Limb (tissue), 2 donors: ENCODE measurements around the gene TMEM168.
"Not testable (repeated sequence)": the region's sequence is repeated elsewhere in the genome, so short reads cannot be mapped to it uniquely, and the experiment has no call there.

ENCODE experiments used
- DNase-seq, 2 donors: peaks; one replicate each; pipeline ENCODE4 v3.0.0-alpha.2; 2016; ENCODE audit errors: extremely low spot score in 2 of 2

Gene TMEM168, protein sequence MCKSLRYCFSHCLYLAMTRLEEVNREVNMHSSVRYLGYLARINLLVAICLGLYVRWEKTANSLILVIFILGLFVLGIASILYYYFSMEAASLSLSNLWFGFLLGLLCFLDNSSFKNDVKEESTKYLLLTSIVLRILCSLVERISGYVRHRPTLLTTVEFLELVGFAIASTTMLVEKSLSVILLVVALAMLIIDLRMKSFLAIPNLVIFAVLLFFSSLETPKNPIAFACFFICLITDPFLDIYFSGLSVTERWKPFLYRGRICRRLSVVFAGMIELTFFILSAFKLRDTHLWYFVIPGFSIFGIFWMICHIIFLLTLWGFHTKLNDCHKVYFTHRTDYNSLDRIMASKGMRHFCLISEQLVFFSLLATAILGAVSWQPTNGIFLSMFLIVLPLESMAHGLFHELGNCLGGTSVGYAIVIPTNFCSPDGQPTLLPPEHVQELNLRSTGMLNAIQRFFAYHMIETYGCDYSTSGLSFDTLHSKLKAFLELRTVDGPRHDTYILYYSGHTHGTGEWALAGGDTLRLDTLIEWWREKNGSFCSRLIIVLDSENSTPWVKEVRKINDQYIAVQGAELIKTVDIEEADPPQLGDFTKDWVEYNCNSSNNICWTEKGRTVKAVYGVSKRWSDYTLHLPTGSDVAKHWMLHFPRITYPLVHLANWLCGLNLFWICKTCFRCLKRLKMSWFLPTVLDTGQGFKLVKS

DNA sequence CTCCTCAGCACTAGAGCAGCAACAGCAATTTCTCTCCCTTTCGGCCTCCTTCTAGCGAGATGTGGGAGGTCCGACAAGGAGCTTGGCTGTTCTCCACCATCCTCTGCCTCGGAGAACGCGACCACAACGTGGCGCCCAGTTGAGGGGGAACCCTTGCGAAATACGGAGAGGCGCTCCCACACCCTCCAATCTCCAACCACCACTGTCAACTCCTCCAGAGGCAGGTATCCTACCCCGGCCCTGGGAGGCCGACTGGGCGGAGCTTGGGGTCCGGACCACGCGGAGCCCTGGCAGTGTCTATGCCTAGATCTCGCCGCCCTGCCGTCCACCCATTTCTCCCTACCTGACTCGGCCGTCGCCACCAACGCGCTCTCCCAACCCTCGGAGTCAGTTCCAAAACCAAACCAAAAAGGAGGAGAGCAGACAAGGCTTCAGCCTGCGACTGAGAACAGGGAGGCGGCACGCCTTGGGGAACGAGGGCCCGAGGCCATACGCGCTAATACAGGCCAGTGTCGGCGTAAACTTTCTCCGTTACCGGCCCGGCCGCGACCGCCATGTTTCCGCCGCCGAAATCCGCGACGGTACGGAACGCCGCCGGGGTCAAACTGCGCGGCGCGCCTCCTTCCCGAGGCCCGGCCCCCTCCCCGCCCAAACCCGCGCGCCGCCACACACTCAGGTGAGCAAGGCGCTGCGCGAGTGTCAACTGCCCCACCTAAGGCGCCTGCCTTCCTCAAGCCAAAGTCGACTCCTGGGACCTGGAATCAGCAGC, at the start of gene TMEM168:
Gene TMEM168, minus strand, starts transcription at position 577 of the 769 bp plus-strand sequence. CDS start 5,568 bp downstream, outside the sequence.
- DNase-seq: peak; percentile 73 to 92

DNA sequence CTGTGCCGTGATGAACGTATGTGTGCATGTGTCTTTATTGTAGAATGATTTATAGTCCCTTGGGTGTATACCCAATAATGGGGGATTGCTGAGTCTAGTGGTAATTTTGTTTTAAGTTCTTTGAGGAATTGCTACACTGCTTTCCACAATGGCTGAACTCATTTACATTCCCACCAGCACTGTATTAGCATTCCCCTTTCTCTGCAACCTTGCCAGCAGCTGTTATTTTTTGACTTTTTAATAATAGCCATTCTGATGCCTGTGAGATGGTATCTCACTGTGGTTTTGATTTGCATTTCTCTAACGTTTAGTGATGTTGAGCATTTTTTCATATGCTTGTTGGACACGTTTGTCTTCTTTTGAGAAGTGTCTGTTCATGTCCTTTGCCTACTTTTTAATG, 45.7 kb upstream of the TMEM168 start:
- not testable (repeated sequence) for DNase-seq

DNA sequence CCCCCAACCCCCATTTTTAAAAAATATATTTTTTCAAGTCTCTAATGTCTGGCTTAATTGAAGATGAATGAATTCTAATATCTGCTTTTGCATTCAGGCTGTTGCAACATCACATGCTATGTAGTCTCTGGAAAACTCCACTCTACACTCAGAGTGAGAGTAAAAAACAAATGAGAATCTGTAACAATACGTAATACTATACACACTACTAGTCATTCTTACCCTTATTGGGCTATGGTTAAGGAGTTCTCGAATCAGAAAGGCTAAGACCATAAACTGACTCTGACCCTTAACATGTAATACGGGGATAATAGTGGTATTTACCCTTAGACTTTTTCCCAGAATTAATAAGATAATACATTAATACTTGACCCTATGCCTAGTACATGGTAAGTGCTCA, 42.9 kb upstream of the TMEM168 start:
- no peak for DNase-seq

DNA sequence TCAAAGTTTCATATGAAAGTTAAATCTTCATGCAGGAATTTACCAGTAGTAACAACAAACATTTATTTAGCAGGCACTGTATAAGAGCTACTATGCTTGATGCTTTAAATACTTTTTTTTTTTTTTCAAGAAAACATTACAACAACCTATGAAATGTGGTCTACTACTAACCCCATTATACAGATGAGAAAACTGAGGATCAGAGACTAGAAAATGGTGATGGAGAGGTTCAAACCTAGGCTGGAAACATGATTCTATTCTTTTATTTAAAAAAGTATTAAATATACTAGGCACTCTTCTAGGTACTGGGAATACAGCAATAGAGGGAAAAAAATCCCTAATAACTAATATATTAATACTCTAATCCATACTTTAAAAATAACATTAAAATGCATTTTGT, 40.6 kb upstream of the TMEM168 start:
- DNase-seq: no peak

GRCh38 chr7:112828696-112829095, 38.5 kb upstream of the TMEM168 start:
- DNase-seq: no peak

GRCh38 chr7:112821345-112821744, 31.2 kb upstream of the TMEM168 start:
- no peak for DNase-seq

GRCh38 chr7:112819536-112819935, 29.3 kb upstream of the TMEM168 start:
- no peak for DNase-seq

DNA sequence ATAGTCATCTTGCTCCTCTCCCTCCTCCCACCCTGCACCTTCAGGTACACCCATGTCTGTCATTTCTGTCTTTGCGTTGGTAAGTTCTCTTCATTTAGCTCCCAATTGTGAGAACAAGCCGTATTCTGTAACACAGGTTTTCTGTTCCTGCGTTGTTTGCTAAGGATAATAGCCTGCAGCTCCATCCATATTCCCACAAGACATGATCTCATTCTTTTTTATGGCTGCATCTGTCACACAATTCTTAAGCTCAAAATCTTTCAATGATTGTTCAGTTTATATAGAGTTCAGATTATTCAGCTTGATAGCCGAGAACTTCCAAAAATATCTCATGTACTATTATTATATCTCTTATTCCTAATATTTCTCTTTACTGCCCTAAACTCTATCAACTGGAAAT, 16.0 kb upstream of the TMEM168 start:
- no peak for DNase-seq

- DNase-seq: no peak
Measured at GRCh38 chr7:112802406-112802805, 12.2 kb upstream of the TMEM168 start.

GRCh38 chr7:112800486-112800885, 10.3 kb upstream of the TMEM168 start:
- DNase-seq: no peak

DNA sequence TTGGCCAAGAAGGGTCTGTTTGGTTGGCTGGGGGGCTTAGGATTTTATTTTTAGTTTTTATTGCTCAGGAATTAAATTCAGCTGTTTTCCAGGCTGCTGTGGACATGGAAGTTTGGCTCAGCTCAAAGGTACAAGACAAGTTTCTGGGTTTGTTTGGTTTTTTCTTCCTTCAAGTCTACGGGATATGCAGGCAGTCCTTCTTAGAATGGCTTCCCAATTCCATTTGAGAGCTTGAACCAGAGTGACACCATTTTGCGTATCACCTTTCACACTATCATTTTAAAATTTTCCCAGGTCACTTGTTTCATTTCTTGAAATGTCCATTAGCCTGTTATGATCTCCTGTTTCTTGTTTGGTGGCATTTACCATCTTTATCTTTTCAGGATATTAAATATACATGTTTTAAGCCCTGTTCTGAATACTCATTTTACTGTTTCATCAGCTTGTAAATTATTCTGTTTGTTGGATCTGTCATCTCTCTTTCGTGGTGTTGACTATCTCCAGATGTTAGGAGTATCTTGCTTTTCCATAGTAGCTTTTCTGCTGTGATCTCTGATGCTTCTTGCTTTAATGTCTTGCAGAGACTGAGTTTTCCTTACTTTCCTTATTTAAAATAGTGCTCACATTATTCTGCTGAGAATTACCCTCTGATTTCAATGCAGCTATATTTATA, 9.4 kb upstream of the TMEM168 start:
- no peak for DNase-seq

- DNase-seq: no peak
Measured at GRCh38 chr7:112798274-112799159, 8.3 kb upstream of the TMEM168 start.

DNA sequence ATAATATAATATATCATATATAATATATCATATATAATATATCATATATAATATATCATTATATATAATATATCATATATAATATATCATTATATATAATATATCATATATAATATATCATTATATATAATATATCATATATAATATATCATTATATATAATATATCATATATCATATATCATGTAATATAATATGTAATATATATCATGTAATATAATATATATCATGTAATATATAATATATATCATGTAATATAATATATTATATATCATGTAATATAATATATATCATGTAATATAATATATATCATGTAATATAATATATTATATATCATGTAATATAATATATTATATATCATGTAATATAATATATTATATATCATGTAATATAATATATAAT, 6.4 kb upstream of the TMEM168 start:
- DNase-seq: not testable (repeated sequence)

- DNase-seq: no peak
Measured at GRCh38 chr7:112792441-112792840, 2.2 kb upstream of the TMEM168 start.

DNA sequence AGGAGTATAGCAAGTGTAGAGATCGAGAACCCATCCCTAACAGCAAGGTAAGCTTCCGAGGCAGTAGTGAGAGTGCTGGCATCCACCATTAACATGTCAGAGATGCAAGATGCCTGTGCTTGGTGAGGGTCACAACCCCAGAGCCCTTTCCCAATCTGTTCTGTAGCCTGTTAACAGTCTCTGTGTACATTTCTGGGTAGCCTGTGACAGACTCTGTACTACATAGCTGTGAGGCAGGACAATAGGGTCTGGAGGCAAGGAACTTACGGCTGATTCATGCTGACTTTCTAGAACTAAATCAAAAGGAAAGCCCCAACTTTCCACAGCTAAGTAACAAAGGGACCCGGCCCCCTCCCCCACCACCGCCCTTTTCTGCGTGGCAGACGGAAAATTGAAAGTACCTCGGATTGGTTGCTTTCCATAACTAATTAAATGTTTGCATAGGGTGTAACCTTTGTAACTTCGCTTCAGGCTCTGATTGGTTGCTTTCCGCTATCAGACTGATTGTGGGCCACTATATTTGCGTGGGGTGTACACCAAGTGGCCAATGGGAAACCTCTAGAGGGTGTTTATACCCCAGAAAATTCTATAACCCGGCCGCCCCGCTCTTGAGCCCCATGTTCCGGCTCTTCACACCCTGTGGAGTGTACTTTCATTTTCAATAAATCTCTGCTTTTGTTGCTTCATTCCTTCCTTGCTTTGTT, 1.4 kb upstream of the TMEM168 start:
- DNase-seq: no peak

- no peak for DNase-seq
Measured at GRCh38 chr7:112790586-112791003, 402 bp upstream of the TMEM168 start.

- no peak for DNase-seq
Measured at GRCh38 chr7:112789453-112789816, 758 bp downstream of the TMEM168 start.

DNA sequence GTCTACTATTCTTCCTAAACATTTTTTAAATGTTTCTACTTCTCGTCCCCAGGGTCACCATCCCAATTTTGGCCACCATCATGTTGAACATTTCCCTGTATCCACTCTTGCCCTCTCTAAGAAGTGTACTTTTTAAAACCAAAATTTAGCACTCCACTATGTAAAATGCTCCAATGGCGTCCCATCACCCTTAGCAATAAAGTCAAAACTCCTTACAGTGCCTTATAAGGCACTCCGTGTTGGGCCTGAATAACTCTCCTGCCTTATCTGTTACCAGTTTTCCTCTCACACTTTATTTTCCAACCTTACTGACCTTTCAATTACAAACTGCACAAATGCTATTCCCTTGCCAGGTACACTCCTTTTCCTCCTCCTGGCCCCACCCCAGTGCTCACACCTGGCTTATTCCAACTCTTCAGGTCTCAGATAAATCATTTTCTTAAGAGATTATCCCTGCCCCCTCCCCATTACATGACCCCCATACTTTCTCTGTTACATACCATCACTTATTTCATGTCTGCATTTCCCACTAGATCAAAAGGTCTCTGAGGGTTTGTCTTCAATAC, 1.3 kb downstream of the TMEM168 start:
- DNase-seq: no peak

- DNase-seq: no peak
Measured at GRCh38 chr7:112784603-112785002, 5.6 kb downstream of the TMEM168 start.

DNA sequence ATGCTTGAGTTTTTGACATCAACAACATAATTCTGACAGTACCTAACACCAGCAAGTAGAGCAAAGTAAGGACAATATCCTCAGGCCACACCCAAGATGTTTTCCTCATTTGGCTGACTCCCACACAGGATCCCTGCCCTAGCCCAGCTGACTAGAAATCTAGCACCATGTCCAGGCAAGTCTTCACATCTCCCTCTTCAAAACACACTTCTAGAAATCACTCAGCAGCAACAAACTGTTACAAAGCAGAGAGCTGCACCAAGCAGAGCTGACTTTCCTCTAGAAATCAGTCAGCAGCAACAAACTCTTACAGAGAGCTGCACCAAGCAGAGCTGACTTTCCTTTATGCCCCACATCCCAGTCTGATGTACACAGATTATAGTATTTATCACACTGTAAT, 7.7 kb downstream of the TMEM168 start:
- DNase-seq: no peak
